Measurements from ENCODE around the gene PVALEF.

The PVALEF gene

GRCh38 chr17:81194225-81194760 lies 29.0 kb downstream of the PVALEF start:
- in situ Hi-C loops (cut with HindIII; ENCODE audit: low sequenced_read_pairs): no loop called here

DNA sequence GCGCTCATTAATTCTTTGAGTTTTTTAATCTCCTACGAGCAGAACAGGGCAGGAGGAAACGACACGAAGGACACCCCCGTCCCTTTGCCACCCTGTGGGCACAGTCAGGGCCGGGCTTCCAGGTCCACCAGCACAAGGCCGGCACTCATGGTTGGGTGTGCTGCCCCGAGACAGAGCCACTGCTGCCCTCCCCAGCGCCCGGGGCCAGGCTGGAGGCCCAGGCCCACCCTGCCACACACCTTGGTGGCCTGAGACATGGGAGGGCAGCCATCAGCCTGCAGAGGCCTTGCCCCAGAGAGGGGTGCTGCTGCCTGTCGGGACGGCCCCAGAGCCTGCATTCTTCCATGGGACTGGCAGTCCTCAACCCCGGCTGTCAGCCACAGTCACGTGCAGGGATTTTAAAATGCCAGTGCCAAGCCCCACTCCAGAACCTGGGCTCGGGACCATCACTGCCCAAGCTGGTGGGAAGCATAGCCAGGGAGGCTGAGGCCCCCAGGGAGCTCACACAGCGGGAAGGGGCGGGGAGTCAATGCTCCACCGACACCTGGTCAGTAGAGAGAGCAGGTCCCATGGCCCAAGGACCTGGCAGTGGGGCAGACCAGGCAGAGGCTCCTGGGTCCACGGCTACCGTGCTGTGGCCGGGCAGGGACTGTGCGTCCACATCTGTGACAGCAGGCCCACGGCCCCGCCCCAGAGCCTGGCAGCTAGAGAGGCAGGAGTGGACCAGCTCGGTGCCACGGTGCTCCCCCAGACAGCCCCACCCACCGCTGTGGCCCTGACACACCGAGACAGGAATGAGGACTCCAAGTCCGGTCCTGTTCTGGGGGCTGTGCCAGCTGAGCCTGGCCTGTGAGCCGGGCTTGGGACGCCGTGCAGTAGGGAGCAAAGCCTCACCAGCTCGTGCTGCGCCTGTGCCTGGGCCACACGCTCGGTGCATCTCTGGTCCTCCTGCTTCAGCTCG lies 29.9 kb downstream of the PVALEF start:
- in situ Hi-C loops (cut with HindIII; ENCODE audit: low sequenced_read_pairs): no loop called here

DNA sequence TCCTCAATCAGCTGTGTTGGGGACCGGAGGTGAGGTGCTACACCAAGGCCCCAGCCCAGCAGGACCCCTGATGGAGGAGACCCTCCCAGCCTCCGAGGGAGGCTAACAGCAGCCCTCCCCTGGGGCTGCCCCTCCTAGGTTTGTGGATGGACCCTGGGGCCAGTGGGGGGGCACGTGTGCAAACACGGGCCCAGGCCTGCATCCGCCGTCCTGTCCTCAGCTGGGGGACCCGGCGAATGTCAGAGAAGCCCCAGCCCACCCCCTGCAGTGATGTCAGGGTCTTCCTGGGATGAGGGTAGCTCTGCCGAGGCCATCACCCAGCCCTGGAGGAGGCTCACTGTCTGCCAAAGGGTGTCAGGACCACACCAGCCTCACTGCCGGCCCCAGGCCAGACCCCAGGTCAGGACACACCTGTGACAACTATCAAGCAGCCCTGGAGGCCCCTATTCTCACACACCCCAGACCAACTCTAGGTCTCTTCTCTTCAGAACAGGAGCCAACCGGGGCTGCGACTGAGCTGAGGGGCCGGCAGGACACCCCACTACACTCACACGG lies 30.7 kb downstream of the PVALEF start:
- in situ Hi-C loops (cut with HindIII; ENCODE audit: low sequenced_read_pairs): no loop called here

- in situ Hi-C loops (cut with HindIII; ENCODE audit: low sequenced_read_pairs): no loop called here
Observed at GRCh38 chr17:81196505-81197408, 31.4 kb downstream of the PVALEF start.

GRCh38 chr17:81197409-81197795 lies 32.1 kb downstream of the PVALEF start:
- in situ Hi-C loops (cut with HindIII; ENCODE audit: low sequenced_read_pairs): no loop called here

DNA sequence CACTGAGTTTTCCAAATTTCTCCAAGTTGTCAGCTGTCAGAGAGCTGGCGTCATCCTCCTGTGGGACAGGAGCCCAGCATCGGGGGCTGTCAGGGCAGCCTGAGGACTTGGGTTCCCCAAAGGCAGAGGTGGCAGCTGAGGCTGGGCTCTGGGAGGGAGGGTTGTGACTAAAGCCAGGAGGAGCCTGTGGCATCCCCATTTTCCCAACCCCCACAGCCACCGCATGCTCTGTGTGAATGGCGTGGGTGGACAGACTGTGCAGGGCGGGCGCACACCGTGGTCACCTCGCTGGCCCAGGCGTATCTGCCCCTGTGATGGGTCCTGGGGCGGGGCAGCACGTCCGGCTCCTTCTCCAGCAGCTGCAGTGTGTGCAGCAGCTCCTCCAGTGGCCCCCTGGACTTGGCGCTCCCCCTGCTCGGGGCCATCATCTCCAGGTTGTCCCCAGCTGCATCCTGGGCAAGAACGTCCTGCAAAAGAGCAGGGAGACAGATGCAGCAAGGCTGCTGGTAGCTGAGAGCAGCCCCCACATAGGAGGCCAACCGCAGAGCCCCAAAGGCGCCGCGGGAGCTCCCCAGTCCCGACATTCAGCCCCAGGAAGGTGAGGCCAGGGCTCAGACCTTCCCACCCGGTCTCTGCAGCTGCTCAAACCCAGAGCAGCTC lies 32.7 kb downstream of the PVALEF start:
- in situ Hi-C loops (cut with HindIII; ENCODE audit: low sequenced_read_pairs): no loop called here

DNA sequence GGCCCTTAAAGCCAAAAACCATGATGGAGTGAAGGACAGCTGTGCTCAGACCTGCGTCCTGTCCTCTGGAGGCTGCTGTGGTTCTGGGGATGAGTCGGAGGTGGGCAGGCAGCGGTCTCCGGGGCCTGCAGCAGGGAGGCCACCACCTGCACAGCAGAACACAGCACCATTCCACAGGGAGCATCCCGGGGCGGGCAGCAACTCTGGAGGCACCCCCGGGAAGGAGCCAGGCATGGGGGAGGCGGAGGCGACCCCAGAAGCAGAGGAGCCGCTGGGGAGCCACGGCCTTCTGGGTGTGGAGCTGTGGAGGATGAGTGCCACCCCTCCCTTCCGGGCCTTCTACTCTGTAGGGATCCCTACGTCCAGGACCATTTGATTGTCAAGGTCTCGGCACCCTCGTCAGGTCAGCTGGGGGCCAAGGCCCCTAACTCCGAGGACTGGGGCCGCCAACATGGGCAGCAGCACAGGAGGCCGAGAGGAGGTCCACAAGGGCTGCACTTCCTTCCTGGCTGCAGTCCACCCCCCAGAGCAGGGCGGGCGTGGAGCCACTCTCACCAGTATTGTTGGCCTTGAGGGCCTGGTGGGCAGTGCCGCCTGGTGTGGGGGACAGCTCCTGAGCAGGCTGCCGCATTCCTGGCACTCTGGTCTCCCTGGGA lies 33.6 kb downstream of the PVALEF start:
- in situ Hi-C loops (cut with HindIII; ENCODE audit: low sequenced_read_pairs): no loop called here

DNA sequence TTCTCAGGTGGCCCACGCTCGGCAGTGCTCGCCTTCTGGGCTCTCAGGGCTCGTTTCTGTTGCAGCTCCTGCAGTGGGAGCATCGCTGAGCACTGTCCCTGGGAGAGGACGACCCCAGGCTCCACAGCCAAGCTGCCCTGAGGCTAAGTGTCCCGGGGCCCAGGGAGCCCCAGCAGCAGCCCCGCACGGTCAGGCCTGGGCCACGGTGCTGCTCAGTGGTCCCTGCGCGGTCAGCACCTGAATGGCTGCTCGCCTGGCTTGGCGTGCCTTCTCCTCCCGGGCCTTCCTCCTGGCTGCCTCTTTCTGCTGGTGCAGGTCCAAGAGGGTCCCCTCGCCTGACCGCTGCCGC lies 34.1 kb downstream of the PVALEF start:
- in situ Hi-C loops (cut with HindIII; ENCODE audit: low sequenced_read_pairs): no loop called here

DNA sequence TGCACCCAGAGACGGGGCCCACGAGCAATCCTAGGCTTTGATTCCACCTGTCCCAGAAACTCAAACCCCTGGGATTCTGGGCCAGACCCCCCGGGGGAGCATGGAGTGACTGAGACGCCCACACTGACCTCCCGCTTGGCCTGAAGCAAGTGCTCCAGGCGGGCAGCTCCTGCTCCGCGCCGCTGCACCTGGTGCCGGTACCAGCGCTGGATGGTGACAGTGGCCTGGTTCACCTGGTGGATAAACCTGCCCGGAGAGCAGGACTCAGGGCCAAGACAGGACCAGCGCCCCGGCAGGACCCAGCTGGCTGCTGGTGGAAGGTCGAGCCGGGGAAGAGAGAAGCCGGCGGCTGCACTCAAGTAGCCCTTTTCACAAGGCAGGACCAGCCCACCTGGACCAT lies 34.9 kb downstream of the PVALEF start:
- in situ Hi-C loops (cut with HindIII; ENCODE audit: low sequenced_read_pairs): no loop called here

DNA sequence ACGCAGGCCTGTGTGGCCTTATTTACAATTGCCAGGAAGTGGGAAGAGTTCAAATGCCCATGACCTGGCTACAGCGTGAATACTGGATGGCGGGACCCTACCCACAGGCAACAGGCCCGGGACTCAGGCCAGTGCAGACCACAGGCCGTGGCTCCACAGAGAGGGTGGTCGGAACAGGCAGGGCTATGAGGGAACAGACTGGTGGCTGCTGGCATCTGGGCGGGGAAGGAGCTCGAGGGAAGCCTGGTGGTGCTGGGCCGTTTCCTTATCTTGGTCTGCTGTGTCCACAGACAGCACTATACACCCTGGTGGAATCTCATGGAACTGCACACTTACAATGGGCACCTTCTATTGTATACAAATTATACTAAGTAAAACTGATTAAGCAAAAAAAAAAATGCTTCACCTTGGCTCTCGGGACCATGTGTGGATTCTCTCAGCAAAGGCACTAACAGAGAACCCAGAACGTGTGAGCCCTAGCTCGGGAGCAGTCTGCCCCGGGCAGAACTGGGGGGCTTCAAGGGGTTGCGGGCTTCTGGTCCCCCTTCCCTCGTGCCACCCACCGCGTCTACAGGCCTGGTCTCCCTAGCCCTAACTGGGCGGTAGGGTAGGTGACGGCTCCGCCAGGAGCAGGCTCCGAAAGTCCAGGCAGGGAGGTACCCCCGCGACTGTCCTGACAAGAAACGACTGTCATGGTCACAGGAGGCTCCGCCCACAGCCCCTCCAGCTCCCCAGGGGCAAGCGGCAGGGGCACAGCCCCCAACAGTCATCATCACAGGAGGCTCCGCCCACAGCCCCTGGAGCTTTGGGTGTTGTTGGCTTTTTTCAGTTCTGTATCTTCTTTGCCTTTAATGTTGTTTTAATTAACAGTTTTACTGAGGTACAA lies 35.6 kb downstream of the PVALEF start:
- in situ Hi-C loops (cut with HindIII; ENCODE audit: low sequenced_read_pairs): no loop called here

DNA sequence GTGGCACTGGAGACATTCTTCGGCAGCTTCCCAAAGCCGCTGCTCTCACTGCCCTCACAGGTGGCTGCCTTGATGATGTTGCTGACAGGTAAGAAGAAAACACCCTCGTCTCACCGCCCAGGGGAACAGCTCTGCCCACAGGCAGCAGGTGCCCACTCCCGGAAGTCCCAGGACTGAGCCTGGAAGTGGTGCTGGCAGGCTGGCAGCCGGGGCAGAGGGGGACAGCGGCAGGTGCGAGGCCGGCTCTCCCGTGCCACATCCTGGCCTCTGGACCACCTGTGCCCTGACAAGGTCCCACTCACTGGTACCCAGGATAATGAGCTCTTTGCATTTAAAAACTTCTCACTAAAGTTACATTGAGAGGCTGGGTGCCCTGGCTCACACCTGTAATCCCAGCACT lies 37.0 kb downstream of the PVALEF start:
- in situ Hi-C loops (cut with HindIII; ENCODE audit: low sequenced_read_pairs): no loop called here

DNA sequence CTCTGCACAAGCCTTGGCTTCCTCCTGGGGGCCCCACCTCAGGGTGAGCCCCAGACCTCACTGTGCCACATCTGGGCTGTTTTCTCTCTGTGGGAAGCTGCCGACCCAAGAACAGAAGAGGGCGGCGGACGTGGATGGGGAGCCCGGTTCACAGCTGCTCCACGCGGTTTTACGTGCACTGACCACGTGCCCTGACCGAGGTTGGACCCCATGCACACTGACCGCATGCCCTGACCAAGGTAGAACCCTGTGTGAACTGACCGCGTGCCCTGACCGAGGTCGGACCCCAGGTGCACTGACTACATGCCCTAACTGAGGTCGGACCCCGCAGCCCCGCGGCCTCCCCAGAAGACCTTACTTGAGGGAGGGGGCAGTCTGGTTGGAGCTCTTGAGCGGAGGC lies 37.8 kb downstream of the PVALEF start:
- in situ Hi-C loops (cut with HindIII; ENCODE audit: low sequenced_read_pairs): no loop called here

DNA sequence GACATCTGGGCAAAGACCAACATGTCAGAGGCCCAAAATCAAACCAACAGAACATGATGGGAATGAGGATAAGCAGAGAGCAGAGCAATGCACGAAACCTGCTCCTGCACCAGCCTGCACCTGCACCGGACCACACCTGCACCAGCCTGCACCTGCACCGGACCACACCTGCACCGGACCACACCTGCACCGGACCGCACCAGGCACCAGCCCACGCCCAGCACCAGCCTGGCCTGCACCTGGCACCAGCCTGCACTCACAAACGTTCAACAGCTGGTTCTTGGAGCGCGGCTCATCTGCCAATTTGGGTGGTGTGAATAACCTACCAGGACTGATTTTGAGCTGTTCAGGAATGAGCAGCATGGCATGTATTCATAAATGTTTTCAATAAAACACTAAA lies 39.3 kb downstream of the PVALEF start:
- in situ Hi-C loops (cut with HindIII; ENCODE audit: low sequenced_read_pairs): no loop called here

DNA sequence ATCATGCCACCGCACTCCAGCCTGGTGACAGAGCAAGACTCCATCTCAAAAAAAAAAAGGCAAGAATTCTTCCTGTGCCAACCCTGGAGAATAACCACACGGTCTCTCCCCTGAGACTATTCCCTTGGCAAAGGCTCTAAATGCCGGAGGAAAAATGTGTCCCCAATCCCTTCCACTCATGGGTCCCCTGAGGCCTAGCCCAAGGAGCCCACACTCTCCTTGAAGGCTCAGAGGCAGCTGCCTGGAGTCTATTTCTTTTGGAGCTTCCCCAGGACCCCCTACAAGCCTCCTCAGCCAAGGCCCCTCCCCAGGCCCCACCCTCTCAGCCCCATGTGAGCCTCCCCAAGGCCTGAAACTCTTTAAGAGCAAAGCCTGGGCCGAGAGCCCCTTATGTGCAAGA lies 40.9 kb downstream of the PVALEF start:
- in situ Hi-C loops (cut with HindIII; ENCODE audit: low sequenced_read_pairs): no loop called here

GRCh38 chr17:81206657-81207056 lies 41.4 kb downstream of the PVALEF start:
- in situ Hi-C loops (cut with HindIII; ENCODE audit: low sequenced_read_pairs): no loop called here

DNA sequence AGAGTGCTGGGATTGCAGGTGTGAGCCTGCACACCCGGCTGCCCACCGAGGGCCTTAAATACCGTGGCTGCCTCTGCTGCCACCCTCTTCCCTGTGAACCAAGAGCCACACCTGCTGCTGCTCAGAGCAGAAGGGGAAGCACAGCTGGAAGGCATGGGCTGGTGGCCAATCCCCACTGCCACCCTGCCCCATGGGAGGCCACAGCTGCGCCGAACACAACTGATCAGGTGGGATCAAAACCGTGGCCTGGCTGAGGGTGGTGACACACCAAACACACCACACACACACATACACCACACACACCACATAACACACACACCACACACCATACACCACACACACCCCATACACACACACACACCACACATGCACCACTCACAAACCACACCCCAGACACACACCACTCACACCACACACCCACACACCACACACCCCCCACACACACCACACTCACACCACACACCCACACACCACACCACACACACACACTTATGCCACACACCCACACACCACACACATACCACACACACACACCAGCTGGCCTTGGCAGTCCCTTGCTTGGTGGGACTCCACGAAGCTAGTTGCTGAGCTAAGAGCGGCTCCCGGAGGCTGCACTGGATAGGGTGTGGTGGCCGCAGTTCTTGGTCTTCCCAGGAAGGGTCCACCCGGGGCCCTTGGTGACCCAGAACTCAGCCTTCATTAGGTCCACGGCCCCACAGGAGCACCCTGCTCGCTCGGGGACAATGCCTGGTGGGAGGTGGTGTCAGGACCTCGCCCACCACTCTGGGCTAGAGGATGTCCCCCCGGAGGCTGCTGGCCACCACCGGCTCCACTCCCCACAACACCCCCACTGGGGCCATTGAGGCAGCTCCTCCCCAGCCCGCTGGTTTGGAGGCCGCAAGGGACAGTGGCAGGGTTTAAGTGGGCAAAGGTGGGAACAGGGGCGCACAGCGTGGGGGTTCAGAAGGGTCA lies 42.6 kb downstream of the PVALEF start:
- in situ Hi-C loops (cut with HindIII; ENCODE audit: low sequenced_read_pairs): no loop called here

- in situ Hi-C loops (cut with HindIII; ENCODE audit: low sequenced_read_pairs): no loop called here
Observed at GRCh38 chr17:81208651-81209050, 43.3 kb downstream of the PVALEF start.

GRCh38 chr17:81209141-81209540 lies 43.8 kb downstream of the PVALEF start:
- in situ Hi-C loops (cut with HindIII; ENCODE audit: low sequenced_read_pairs): no loop called here
